SK-N-MC (cell line): ENCODE measurements around the gene SH3PXD2A.

Source experiments
- EZH2 ChIP-seq: fragments of 200-600 bp; sonication (generic); IDR thresholded peaks from one replicate; pipeline ENCODE4 v1.6.1; 2017; ENCODE audit warnings: antibody characterized with exemption
- POLR2AphosphoS5 ChIP-seq: IDR thresholded peaks from 2 replicates; pipeline ENCODE4 v1.6.1; 2012; ENCODE audit warnings: mild to moderate bottlenecking, low read depth, low read length, borderline replicate concordance

- TF ChIP-seq POLR2AphosphoS5 = no peak
- no peak for TF ChIP-seq EZH2
Observed at GRCh38 chr10:103618575-103619423, 236.6 kb downstream of the SH3PXD2A start.
